Stimulated activated CD8-positive, alpha-beta memory T cell treated with anti-CD3 and anti-CD28 coated beads, Interleukin-12 subunit alpha, Interleukin-12 subunit beta, amount 100 ng/mL, for 24 hours (primary cell): ENCODE measurements around the gene HEATR5B.
"Not testable (repeated sequence)": the region's sequence is repeated elsewhere in the genome, so short reads cannot be mapped to it uniquely, and the experiment has no call there.

Experiments used
- DNase-seq: peaks from one replicate; pipeline ENCODE4 v3.0.0-alpha.2; 2020; ENCODE audit errors: extremely low read depth

The HEATR5B gene

DNA sequence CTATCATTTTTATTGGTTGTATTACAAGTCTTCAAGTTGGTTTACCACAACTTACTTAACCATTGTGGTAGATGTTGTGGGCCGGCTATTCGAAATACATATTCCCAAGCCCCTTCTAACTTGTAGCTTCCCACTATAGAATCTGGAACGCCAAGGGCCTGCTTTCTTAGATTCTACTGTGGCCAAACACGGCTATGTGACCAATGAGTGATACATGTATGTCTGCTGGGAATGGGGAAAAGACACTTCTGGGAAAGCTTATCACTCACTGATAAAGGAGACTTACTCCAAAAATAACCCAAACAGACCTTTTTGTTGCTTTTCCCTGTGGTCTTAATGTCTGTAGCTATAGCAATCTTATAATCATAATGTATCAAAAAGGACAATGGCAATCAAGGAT lies 142.3 kb downstream of the HEATR5B start:
- no peak for DNase-seq

DNA sequence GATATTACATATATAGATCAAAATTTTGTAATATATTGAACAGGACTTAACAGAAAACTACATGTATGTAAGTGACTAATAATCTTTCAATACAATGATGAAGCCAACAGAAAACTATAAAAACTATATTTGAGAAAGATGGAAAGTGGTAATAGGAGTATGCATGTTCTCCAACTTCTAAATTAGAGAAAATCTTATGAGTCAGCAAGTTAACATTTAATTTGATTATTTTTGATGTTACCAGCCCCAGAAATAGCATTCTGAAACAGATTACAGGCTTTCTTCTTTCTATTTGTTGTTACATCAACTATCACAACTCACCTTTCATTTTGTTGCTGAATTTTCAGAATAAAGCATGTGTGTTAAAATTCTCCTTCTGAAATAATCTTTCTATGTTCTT lies 147.6 kb downstream of the HEATR5B start:
- DNase-seq = not testable (repeated sequence)

DNA sequence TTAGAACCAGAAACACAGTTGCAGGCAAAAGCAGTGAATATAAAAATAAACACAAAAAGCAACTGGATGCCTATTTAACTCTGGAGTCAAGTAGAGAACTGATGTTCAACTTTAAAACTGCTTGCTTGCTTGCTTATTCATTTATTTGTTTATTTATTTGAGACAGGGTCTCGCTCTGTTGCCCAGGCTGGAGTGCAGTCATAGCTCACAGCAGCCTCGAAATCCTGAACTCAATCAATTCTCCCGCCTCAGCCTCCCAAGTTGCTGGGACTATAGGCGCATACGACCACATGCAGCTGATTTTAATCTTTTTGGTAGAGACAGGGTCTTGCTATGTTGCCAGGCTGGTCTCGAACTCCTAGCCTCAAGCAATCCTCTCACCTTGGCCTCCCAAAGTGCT lies 152.5 kb downstream of the HEATR5B start:
- not testable (repeated sequence) for DNase-seq
